CD8-positive, alpha-beta memory T cell (primary cell): ENCODE measurements around the gene RIMS1. TPM values are rescaled to one million over a fixed set of nuclear protein-coding genes. Genes with fewer than 3 reads are reported as not detected.

ENCODE experiments used
- CTCF ChIA-PET: fragments of 350-600 bp; sonication (Branson Sonifier 250); formaldehyde crosslinking; loops from one replicate; lab custom pipeline; 2021; ENCODE audit warnings: antibody characterized with exemption; lab: Charles Lee
- POLR2A ChIA-PET: fragments of 350-600 bp; sonication (Branson Sonifier 250); formaldehyde crosslinking; loops from one replicate; lab custom pipeline; 2021; ENCODE audit warnings: antibody characterized with exemption; lab: Charles Lee
- DNase-seq, 5 donors: peaks; one replicate each; pipeline versions ENCODE4 v3.0.0 to v3.0.0-alpha.2; 2020 to 2022; ENCODE audit warnings: mixed read lengths in 1 of 5
- H3K27ac ChIP-seq: one replicate; pipeline ENCODE4 v1.7.0; 2013; ENCODE audit warnings: low read depth, mild to moderate bottlenecking, low read length, moderate library complexity
- H3K27me3 ChIP-seq: 2 replicates; pipeline ENCODE4 v1.7.0; 2013; ENCODE audit warnings: low read length, mild to moderate bottlenecking; ENCODE audit not compliant: insufficient read depth, poor library complexity, severe bottlenecking
- H3K36me3 ChIP-seq: 2 replicates; pipeline ENCODE4 v1.7.0; 2013; ENCODE audit warnings: mild to moderate bottlenecking, low read length, moderate library complexity; ENCODE audit not compliant: insufficient read depth
- H3K4me1 ChIP-seq: 2 replicates; pipeline ENCODE4 v1.7.0; 2013; ENCODE audit warnings: mild to moderate bottlenecking, low read length, moderate library complexity; ENCODE audit not compliant: insufficient read depth
- H3K4me3 ChIP-seq: 2 replicates; pipeline ENCODE4 v1.7.0; 2013; ENCODE audit warnings: mild to moderate bottlenecking, low read length
- H3K9me3 ChIP-seq: 2 replicates; pipeline ENCODE4 v1.7.0; 2013; ENCODE audit warnings: mild to moderate bottlenecking, low read length
- H3K27ac Mint-ChIP-seq, 8 donors: one replicate each; pipeline ENCODE4 v1.8.0; 2020 to 2021; ENCODE audit warnings: mixed read lengths in 8 of 8, mild to moderate bottlenecking in 6 of 8, inconsistent platforms in 3 of 8, moderate library complexity in 3 of 8
- H3K27me3 Mint-ChIP-seq, 2 donors: one replicate each; pipeline ENCODE4 v1.8.0; 2020 to 2021; ENCODE audit warnings: mixed read lengths in 2 of 2, mild to moderate bottlenecking in 1 of 2, moderate library complexity in 1 of 2
- H3K36me3 Mint-ChIP-seq, 3 donors: one replicate each; pipeline ENCODE4 v1.8.0; 2020 to 2021; ENCODE audit warnings: mixed read lengths in 3 of 3, inconsistent platforms in 1 of 3, mild to moderate bottlenecking in 1 of 3
- H3K4me1 Mint-ChIP-seq, 3 donors: one replicate each; pipeline ENCODE4 v1.8.0; 2020 to 2021; ENCODE audit warnings: mixed read lengths in 3 of 3, inconsistent platforms in 1 of 3, mild to moderate bottlenecking in 1 of 3
- H3K4me3 Mint-ChIP-seq, 7 donors: one replicate each; pipeline ENCODE4 v1.8.0; 2020 to 2021; ENCODE audit warnings: mixed read lengths in 7 of 7, mild to moderate bottlenecking in 6 of 7, moderate library complexity in 4 of 7, inconsistent platforms in 2 of 7
- H3K9me3 Mint-ChIP-seq, 5 donors: one replicate each; pipeline ENCODE4 v1.8.0; 2020 to 2022; ENCODE audit warnings: mixed read lengths in 5 of 5, mild to moderate bottlenecking in 3 of 5, moderate library complexity in 2 of 5, inconsistent platforms in 1 of 5
- polyA plus RNA-seq: library from polyadenylated mRNA; unstranded; fragments of 300-500 nt; fragmentation: Illumina TruSeq; gene quantifications from one replicate; pipeline ENCODE4 v1.2.3, GENCODE V29; 2021
- total RNA-seq, 2 experiments: library from RNA; stranded (reverse); gene quantifications; one replicate each; pipeline ENCODE4 v1.2.3, GENCODE V29; 2021

RIMS1 gene
- total and polyA plus RNA-seq, 3 experiments from 2014 or later: not detected

DNA sequence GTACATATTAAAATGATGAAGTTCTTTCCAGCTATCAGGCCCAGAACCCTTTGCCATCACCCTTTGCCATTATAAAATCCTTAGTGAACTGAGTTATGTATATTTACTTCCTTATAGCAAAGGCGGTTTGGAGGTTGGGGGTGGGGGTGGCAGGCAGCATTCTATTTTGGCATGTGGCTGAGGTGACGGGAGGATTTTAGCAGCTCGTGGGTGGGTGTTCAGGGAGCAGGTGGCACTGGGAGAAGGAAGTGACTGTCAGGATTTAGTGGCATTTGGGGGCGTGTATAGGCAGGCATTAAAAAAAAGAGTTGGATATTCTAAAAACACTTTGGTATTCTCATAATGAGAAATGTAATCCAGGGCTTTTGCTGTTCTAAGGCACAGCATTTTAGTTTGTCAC lies 150.7 kb downstream of the RIMS1 start:
- peaks cover 0 to 6% (median 0%) of the 10 kb centered on the region in 5 donors for H3K9me3 Mint-ChIP-seq
- Histone ChIP-seq H3K9me3 (no peaks in the 10 kb centered on the region), H3K27me3 (no peaks in the 10 kb centered on the region), H3K4me1 (no peaks in the 10 kb centered on the region), H3K4me3 (no peak overlapping the region), H3K36me3 (no peaks in the 10 kb centered on the region), H3K27ac (no peak overlapping the region)
- ChIA-PET POLR2A (no interaction called here), CTCF (no interaction called here)
- H3K36me3 Mint-ChIP-seq: no peaks in the 10 kb centered on the region
- no peak for DNase-seq
- H3K4me3 Mint-ChIP-seq: no peak overlapping the region
- H3K27ac Mint-ChIP-seq: no peak overlapping the region
- H3K27me3 Mint-ChIP-seq: no peaks in the 10 kb centered on the region
- no peaks in the 10 kb centered on the region for H3K4me1 Mint-ChIP-seq

DNA sequence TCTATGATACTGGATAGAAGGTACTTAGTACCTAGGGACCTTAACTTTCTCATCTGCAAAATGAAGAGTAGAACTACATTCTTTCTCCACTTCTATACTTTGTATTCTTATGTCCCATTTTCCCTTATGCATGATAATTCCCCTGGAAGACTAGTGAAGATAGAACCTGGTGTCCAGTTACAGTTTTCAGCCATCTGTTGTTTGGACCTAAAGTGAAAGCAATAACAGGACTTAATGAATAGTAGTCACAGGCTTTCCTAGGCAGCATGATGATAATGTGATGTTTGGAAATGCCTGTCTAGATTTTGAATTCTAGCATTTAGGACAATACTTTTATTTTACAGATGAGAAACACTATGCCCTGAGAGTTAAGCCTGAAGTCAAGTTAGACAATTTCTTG lies 153.8 kb downstream of the RIMS1 start:
- no peaks in the 10 kb centered on the region for H3K4me1 ChIP-seq
- Mint-ChIP-seq H3K27me3 (no peaks in the 10 kb centered on the region), H3K4me1 (no peaks in the 10 kb centered on the region), H3K4me3 (no peak overlapping the region), H3K27ac (no peak overlapping the region), H3K9me3 (peaks cover 0 to 6% (median 0%) of the 10 kb centered on the region in 5 donors), H3K36me3 (no peaks in the 10 kb centered on the region)
- no peak overlapping the region for H3K4me3 ChIP-seq
- no peak overlapping the region for H3K27ac ChIP-seq
- H3K36me3 ChIP-seq: no peaks in the 10 kb centered on the region
- no peak for DNase-seq
- H3K9me3 ChIP-seq: no peaks in the 10 kb centered on the region
- ChIA-PET POLR2A (no interaction called here), CTCF (no interaction called here)
- no peaks in the 10 kb centered on the region for H3K27me3 ChIP-seq

DNA sequence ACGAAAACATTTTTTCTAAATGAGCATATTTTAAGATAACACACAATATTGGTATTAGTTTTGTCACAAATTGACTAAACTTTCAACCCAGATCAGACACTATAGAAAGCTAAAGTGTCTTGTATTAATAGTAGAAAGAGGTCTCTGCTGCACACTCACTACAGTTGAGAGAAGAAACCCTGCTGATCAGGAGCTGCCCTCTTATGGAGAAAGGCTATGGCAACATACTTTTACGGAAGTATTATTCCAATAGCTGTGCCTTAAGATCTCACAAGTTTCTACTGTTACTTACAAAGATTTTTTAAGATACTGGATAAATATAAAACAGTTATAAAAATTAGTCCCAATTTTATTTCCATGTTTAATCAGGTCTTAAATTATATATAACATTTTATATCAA lies 155.7 kb downstream of the RIMS1 start:
- Histone ChIP-seq H3K27ac (no peak overlapping the region), H3K27me3 (no peaks in the 10 kb centered on the region), H3K36me3 (no peaks in the 10 kb centered on the region), H3K9me3 (no peaks in the 10 kb centered on the region), H3K4me1 (no peaks in the 10 kb centered on the region), H3K4me3 (no peak overlapping the region)
- DNase-seq: no peak
- Mint-ChIP-seq H3K4me3 (no peak overlapping the region), H3K9me3 (peaks cover 0 to 2% (median 0%) of the 10 kb centered on the region in 5 donors), H3K4me1 (no peaks in the 10 kb centered on the region), H3K36me3 (no peaks in the 10 kb centered on the region), H3K27me3 (no peaks in the 10 kb centered on the region), H3K27ac (no peak overlapping the region)
- CTCF ChIA-PET: no interaction called here
- POLR2A ChIA-PET: no interaction called here

DNA sequence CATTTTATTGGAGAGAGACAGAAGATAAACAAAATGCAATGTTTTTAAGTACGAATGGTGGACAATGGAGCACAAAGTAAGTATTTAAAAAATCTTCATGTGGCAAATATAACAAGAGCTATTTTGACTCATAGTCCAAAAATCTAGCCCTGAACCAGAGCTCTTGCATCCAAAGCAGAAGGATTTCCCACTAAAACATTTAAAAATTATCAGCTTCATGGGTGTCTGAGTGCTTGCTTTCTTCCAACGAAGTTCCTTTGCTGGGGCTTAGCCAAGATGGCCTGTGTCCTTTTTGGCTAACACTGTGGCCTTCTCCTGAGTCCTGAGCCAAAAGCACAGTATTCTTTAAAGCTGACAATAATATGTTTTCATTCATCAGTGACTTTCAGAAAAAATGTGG lies 161.7 kb downstream of the RIMS1 start:
- no peaks in the 10 kb centered on the region for H3K27me3 ChIP-seq
- CTCF ChIA-PET: no interaction called here
- peaks cover 0 to 2% of the 10 kb centered on the region in 2 donors for H3K27me3 Mint-ChIP-seq
- no peaks in the 10 kb centered on the region for H3K9me3 ChIP-seq
- no peaks in the 10 kb centered on the region for H3K36me3 Mint-ChIP-seq
- no peak overlapping the region for H3K4me3 Mint-ChIP-seq
- H3K4me1 ChIP-seq: no peaks in the 10 kb centered on the region
- no peaks in the 10 kb centered on the region for H3K4me1 Mint-ChIP-seq
- POLR2A ChIA-PET: no interaction called here
- H3K4me3 ChIP-seq: no peak overlapping the region
- H3K27ac Mint-ChIP-seq: no peak overlapping the region
- DNase-seq: no peak
- no peak overlapping the region for H3K27ac ChIP-seq
- no peaks in the 10 kb centered on the region for H3K36me3 ChIP-seq
- peaks cover 0 to 7% (median 0%) of the 10 kb centered on the region in 5 donors for H3K9me3 Mint-ChIP-seq

DNA sequence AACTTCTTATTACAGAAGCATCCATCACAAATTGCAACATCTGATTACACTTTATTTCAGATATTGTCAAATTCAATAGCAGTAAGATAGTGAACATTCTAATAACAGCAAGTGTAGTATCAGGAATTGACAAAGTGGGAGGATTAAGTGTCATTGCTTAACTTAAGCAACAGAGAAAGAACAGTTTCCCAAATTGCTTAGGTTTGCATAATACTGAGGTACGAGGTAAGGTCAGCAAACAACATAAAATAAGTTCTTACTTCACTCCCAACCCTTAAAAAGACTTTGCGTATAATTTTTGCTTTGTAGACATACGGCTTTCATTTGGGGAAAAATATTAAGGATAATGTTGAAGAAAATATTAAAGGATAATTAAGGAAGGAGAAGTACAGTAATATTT lies 163.0 kb downstream of the RIMS1 start:
- Histone ChIP-seq H3K4me3 (no peak overlapping the region), H3K4me1 (no peaks in the 10 kb centered on the region), H3K27ac (no peak overlapping the region), H3K27me3 (no peaks in the 10 kb centered on the region), H3K9me3 (no peaks in the 10 kb centered on the region), H3K36me3 (no peaks in the 10 kb centered on the region)
- H3K4me1 Mint-ChIP-seq: no peaks in the 10 kb centered on the region
- POLR2A ChIA-PET: no interaction called here
- no peak overlapping the region for H3K4me3 Mint-ChIP-seq
- CTCF ChIA-PET: no interaction called here
- no peak for DNase-seq
- H3K9me3 Mint-ChIP-seq: peaks cover 0 to 10% (median 3%) of the 10 kb centered on the region in 5 donors
- H3K27me3 Mint-ChIP-seq: peaks cover 0 to 2% of the 10 kb centered on the region in 2 donors
- no peak overlapping the region for H3K27ac Mint-ChIP-seq
- no peaks in the 10 kb centered on the region for H3K36me3 Mint-ChIP-seq

DNA sequence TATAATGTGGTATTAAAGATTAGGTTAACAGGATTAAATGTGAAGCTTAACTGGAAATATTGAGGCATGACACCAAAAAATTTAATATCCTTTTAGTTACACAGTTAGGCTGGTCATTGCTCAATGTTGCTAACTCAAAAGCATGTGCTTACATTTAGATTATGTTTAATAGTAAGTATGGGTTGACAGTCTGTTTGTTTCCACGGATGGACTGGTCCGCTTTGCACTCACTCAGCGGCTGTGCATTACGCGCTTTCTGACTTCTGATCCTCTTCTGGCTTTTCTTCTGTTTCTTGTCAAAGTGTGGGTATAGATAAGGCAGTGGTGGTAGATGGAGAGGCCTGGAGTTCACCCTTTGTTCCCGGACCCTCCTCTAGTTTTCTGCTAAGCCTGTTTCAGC lies 174.9 kb downstream of the RIMS1 start:
- CTCF ChIA-PET: no interaction called here

DNA sequence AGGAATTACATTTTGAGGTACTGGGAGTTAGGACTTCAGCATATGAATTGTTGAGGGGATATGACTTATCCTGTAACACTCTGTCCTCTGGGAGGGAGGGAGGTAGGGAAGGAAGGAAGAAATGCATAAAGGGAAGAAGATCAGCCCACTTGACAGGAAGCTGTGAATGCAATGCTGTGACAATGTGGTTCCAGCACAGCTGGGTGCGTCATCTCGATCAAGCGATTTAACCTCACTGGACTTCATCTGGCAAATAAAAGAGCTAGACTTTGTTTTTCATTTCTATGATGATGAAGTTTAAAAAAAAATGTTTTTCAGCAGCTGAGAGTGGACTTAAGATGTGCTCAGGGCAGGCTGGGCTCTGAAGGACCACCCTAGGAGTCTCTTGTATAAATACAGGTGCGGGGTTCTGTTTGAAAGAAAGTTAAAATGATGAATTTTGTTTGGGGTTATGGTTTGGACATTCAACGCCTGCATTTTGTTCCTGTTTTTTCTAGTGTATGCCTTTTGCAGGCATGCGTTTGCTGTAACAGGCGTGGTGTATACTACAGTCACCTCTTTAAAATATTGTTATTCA lies 178.1 kb downstream of the RIMS1 start:
- H3K36me3 ChIP-seq: no peaks in the 10 kb centered on the region
- no peaks in the 10 kb centered on the region for H3K27me3 ChIP-seq
- POLR2A ChIA-PET: no interaction called here
- no peaks in the 10 kb centered on the region for H3K4me1 Mint-ChIP-seq
- H3K4me1 ChIP-seq: no peaks in the 10 kb centered on the region
- no peak overlapping the region for H3K27ac ChIP-seq
- no peak for DNase-seq
- CTCF ChIA-PET: no interaction called here
- H3K9me3 ChIP-seq: no peaks in the 10 kb centered on the region
- H3K9me3 Mint-ChIP-seq: peaks cover 0 to 9% (median 3%) of the 10 kb centered on the region in 5 donors
- no peak overlapping the region for H3K27ac Mint-ChIP-seq
- H3K27me3 Mint-ChIP-seq: no peaks in the 10 kb centered on the region
- no peak overlapping the region for H3K4me3 ChIP-seq
- no peaks in the 10 kb centered on the region for H3K36me3 Mint-ChIP-seq
- no peak overlapping the region for H3K4me3 Mint-ChIP-seq

More for the DNA sequence above, 174.9 kb downstream of the RIMS1 start:
- Mint-ChIP-seq H3K27ac (no peak overlapping the region), H3K36me3 (no peaks in the 10 kb centered on the region), H3K9me3 (peaks cover 0 to 5% (median 2%) of the 10 kb centered on the region in 5 donors), H3K4me3 (no peak overlapping the region), H3K4me1 (no peaks in the 10 kb centered on the region), H3K27me3 (no peaks in the 10 kb centered on the region)
- no peaks in the 10 kb centered on the region for H3K9me3 ChIP-seq
- no peak overlapping the region for H3K27ac ChIP-seq
- no peak for DNase-seq
- H3K4me3 ChIP-seq: no peak overlapping the region
- H3K4me1 ChIP-seq: no peaks in the 10 kb centered on the region
- no peaks in the 10 kb centered on the region for H3K36me3 ChIP-seq
- no peaks in the 10 kb centered on the region for H3K27me3 ChIP-seq
- POLR2A ChIA-PET: no interaction called here

DNA sequence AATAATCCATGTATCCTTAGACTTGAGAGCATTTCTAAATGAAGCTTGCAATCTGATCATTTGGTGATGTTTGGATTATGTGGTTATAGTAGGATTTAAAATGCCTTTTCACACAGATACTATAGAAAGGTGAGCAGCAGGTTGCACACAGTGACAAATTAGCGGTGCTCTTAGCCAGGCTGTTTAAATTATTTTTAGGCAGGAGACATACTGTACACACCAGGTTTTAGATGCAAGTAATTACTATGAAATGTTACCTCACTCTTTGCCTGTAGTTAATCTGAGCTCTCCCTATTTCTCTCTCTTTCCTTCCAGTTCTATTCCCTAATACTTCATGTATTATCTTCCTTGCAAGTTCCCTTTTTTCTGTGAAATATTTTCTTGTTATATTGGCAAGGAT lies 191.7 kb downstream of the RIMS1 start:
- DNase-seq: no peak
- H3K27ac Mint-ChIP-seq: no peak overlapping the region
- peaks cover 0 to 2% of the 10 kb centered on the region in 2 donors for H3K27me3 Mint-ChIP-seq
- POLR2A ChIA-PET: no interaction called here
- H3K36me3 Mint-ChIP-seq: no peaks in the 10 kb centered on the region
- H3K9me3 ChIP-seq: no peaks in the 10 kb centered on the region
- H3K9me3 Mint-ChIP-seq: peaks cover 0 to 4% (median 0%) of the 10 kb centered on the region in 5 donors
- H3K4me3 ChIP-seq: no peak overlapping the region
- H3K4me1 ChIP-seq: no peaks in the 10 kb centered on the region
- no peaks in the 10 kb centered on the region for H3K4me1 Mint-ChIP-seq
- H3K36me3 ChIP-seq: no peaks in the 10 kb centered on the region
- no peak overlapping the region for H3K4me3 Mint-ChIP-seq
- CTCF ChIA-PET: no interaction called here
- no peak overlapping the region for H3K27ac ChIP-seq
- no peaks in the 10 kb centered on the region for H3K27me3 ChIP-seq
